WTC11 (cell line): Measurements from ENCODE around the gene ETV5.

Experiments
- ARID4B ChIP-seq: sonication (generic); formaldehyde crosslinking; IDR thresholded peaks from 2 replicates; pipeline ENCODE4 v1.8.0; 2023; ENCODE audit warnings: missing genetic modification reagents, mild to moderate bottlenecking, borderline replicate concordance
- SP1 ChIP-seq: sonication (generic); formaldehyde crosslinking; conservative IDR thresholded peaks from 2 replicates; pipeline ENCODE4 v1.8.1; 2022; ENCODE audit warnings: missing genetic modification reagents
- TEAD1 ChIP-seq: sonication (generic); formaldehyde crosslinking; IDR thresholded peaks from 2 replicates; pipeline ENCODE4 v1.8.0; 2022; ENCODE audit warnings: mild to moderate bottlenecking, missing genetic modification reagents
- ZNF121 ChIP-seq: sonication (generic); formaldehyde crosslinking; IDR thresholded peaks from 2 replicates; pipeline ENCODE4 v1.8.0; 2023; ENCODE audit warnings: missing genetic modification reagents
- ZNF232 ChIP-seq: sonication (generic); formaldehyde crosslinking; IDR thresholded peaks from 2 replicates; pipeline ENCODE4 v1.8.0; 2022; ENCODE audit warnings: mild to moderate bottlenecking, missing genetic modification reagents
- TF ChIP-seq, protein P1 (sequence below): fragments of 200-600 bp; IDR thresholded peaks from 2 replicates; pipeline ENCODE4 v1.8.0; 2022; ENCODE audit warnings: antibody characterized with exemption
- TF ChIP-seq, protein P2 (sequence below): sonication (generic); formaldehyde crosslinking; conservative IDR thresholded peaks from 2 replicates; pipeline ENCODE4 v1.8.1; 2023; ENCODE audit warnings: mild to moderate bottlenecking, low read depth, missing genetic modification reagents, moderate library complexity

- TF ChIP-seq, protein P1, sequence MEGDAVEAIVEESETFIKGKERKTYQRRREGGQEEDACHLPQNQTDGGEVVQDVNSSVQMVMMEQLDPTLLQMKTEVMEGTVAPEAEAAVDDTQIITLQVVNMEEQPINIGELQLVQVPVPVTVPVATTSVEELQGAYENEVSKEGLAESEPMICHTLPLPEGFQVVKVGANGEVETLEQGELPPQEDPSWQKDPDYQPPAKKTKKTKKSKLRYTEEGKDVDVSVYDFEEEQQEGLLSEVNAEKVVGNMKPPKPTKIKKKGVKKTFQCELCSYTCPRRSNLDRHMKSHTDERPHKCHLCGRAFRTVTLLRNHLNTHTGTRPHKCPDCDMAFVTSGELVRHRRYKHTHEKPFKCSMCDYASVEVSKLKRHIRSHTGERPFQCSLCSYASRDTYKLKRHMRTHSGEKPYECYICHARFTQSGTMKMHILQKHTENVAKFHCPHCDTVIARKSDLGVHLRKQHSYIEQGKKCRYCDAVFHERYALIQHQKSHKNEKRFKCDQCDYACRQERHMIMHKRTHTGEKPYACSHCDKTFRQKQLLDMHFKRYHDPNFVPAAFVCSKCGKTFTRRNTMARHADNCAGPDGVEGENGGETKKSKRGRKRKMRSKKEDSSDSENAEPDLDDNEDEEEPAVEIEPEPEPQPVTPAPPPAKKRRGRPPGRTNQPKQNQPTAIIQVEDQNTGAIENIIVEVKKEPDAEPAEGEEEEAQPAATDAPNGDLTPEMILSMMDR = no peak
- TF ChIP-seq ZNF121 (CRISPR knock-in tag) (no peak), ARID4B (no peak), SP1 (no peak), ZNF232 (CRISPR knock-in tag) (no peak), TEAD1 (CRISPR knock-in tag) (no peak)
- TF ChIP-seq, protein P2, sequence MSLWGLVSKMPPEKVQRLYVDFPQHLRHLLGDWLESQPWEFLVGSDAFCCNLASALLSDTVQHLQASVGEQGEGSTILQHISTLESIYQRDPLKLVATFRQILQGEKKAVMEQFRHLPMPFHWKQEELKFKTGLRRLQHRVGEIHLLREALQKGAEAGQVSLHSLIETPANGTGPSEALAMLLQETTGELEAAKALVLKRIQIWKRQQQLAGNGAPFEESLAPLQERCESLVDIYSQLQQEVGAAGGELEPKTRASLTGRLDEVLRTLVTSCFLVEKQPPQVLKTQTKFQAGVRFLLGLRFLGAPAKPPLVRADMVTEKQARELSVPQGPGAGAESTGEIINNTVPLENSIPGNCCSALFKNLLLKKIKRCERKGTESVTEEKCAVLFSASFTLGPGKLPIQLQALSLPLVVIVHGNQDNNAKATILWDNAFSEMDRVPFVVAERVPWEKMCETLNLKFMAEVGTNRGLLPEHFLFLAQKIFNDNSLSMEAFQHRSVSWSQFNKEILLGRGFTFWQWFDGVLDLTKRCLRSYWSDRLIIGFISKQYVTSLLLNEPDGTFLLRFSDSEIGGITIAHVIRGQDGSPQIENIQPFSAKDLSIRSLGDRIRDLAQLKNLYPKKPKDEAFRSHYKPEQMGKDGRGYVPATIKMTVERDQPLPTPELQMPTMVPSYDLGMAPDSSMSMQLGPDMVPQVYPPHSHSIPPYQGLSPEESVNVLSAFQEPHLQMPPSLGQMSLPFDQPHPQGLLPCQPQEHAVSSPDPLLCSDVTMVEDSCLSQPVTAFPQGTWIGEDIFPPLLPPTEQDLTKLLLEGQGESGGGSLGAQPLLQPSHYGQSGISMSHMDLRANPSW = no peak
Observed at GRCh38 chr3:186102687-186103086, 6.2 kb downstream of the ETV5 start.
